ENCODE data around the gene AIP. TPM values are rescaled to one million over a fixed set of nuclear protein-coding genes. Genes with fewer than 3 reads are reported as not detected.

The AIP gene
- total RNA-seq: 10 to 100 TPM; 30.5 to 58.4 (median 42.2) TPM

DNA sequence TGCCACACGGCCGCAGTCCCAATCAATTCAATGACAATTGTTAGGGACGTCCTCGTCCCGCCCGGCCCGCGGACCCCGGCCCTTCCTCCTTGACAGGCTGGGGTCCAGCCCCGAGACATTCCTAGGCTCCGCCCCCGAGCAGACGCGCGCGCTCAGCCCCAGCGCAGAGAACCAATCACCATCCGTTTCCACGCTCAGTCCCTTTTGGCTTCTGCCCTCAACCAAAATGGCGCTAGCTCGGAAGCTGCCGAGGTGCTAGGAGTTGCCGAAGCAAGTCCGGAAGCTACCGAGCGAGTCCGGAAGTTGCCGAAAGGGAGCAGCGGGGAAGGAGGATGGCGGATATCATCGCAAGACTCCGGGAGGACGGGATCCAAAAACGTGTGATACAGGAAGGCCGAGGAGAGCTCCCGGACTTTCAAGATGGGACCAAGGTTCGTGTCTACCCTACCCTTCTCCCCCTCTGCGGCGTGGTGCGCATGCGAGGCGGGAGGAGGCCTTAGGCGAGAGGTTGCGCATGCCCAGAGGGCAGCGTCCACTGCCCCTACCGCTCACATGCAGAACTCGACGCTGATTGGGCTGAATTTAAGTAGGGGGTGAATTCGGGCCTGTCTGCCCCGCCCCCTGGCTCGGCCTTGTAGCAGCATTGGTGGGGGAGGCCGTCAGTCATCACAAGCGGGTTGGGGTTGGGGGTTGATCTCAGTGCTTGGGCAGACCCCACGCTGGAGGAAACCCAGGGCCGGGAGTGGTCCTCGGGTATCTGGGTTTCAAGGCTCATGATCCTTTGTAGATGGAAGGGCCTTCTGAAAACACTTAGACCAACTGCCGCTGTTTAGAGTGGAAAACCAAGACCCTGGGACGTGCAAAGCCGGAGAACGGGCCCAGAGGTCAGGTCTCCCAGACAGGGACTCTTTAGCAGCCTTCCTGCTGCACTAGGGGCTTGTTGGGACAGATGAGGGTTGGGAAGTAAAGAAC, at the start of gene AIP:
Gene AIP (plus strand): TSS at position 200 of the 972 bp plus-strand sequence. CDS start 133 bp downstream, at position 333.
- no peaks in the 10 kb centered on the region for H3K9me3 ChIP-seq
- peak within 1 kb of the TSS; percentile 56 for H3K4me3 ChIP-seq
- peak; percentile 98 for DNase-seq (ENCODE audit: low spot score in 2 of 2)
- H3K36me3 ChIP-seq: peaks cover 10% of the 10 kb centered on the region
- no peaks in the 10 kb centered on the region for H3K27me3 ChIP-seq
- H3K27ac ChIP-seq: peak within 1 kb of the TSS; percentile 83
- peaks cover 36% of the 10 kb centered on the region for H3K4me1 ChIP-seq
- TF ChIP-seq EP300 (IDR thresholded peaks at IDR 0.05): no peak
- peak in 2 of 3 donors; percentile 52 to 94 for TF ChIP-seq POLR2AphosphoS5 (IDR thresholded peaks at IDR 0.05)
- peak in 1 of 2 donors; percentile 21 for TF ChIP-seq POLR2A (IDR thresholded peaks at IDR 0.05)
- TF ChIP-seq, protein P1, sequence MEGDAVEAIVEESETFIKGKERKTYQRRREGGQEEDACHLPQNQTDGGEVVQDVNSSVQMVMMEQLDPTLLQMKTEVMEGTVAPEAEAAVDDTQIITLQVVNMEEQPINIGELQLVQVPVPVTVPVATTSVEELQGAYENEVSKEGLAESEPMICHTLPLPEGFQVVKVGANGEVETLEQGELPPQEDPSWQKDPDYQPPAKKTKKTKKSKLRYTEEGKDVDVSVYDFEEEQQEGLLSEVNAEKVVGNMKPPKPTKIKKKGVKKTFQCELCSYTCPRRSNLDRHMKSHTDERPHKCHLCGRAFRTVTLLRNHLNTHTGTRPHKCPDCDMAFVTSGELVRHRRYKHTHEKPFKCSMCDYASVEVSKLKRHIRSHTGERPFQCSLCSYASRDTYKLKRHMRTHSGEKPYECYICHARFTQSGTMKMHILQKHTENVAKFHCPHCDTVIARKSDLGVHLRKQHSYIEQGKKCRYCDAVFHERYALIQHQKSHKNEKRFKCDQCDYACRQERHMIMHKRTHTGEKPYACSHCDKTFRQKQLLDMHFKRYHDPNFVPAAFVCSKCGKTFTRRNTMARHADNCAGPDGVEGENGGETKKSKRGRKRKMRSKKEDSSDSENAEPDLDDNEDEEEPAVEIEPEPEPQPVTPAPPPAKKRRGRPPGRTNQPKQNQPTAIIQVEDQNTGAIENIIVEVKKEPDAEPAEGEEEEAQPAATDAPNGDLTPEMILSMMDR (IDR thresholded peaks at IDR 0.05): peak in 1 of 2 donors; percentile 10
- 12% methylated on average over 33 of the region's 60 CpGs for WGBS

DNA sequence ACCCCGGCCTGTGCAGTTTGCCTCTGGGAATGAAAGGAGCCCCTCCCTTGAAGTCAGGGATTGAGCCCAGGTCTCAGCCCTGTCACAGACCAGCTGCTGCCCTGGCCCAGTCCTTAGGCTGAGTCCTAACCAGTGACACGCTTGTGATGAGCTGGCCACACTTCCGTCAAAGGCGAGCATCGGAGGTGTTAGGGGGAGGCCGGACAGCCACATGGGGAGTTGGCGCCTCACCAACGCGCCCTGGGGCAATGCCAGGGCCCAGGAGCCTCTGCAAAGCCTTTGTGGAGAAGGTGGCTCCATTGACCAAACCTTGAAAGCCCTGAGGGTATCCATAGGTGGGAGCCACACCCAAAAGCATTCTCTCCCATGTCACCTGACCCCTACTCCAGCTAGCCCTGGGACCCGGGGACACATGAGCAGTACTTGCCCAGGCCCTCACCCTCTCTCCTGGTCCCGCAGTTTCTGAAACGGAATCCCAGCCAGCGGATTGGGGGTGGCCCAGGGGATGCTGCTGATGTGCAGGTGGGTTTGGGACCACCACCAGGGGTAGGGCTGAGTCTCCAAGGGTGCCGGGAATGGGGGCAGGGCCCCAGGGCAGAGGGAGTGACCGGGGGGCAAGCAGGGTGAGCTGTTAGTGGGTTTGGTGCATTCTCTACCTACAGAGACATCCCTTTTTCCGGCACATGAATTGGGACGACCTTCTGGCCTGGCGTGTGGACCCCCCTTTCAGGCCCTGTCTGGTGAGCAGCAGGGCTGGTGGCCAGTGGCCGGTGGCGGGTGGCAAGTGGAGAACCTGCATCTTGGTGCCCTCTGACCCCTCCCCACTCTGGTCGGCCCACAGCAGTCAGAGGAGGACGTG, 49.1 kb upstream of the AIP start:
- no peak for DNase-seq (ENCODE audit: low spot score in 2 of 2)
- Histone ChIP-seq H3K36me3 (peaks cover 67% of the 10 kb centered on the region), H3K27ac (no peak overlapping the region), H3K9me3 (no peaks in the 10 kb centered on the region), H3K4me3 (no peak overlapping the region), H3K4me1 (peaks cover 40% of the 10 kb centered on the region), H3K27me3 (no peaks in the 10 kb centered on the region)
- 74% methylated on average over 10 of the region's 22 CpGs for WGBS
- TF ChIP-seq, protein P1 (IDR thresholded peaks at IDR 0.05): no peak
- no peak for TF ChIP-seq POLR2A (IDR thresholded peaks at IDR 0.05)
- no peak for TF ChIP-seq EP300 (IDR thresholded peaks at IDR 0.05)
- no peak for TF ChIP-seq POLR2AphosphoS5 (IDR thresholded peaks at IDR 0.05)

DNA sequence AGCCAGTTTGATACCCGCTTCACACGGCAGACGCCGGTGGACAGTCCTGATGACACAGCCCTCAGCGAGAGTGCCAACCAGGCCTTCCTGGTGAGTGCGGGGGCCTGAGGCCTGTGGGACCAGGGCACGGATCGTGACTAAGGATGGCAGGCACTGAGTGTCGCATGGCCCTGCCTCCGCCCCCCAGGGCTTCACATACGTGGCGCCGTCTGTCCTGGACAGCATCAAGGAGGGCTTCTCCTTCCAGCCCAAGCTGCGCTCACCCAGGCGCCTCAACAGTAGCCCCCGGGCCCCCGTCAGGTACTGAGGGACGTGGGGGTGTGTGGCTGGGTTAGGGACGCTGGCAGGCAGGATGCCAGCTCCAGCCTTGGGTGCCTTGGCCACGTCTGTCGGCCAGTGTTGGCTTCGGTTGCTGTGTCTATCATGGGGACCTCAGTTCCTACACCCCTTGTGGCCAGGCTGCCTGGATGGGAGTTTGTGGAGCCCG, 48.4 kb upstream of the AIP start:
- H3K27ac ChIP-seq: no peak overlapping the region
- no peaks in the 10 kb centered on the region for H3K9me3 ChIP-seq
- peaks cover 71% of the 10 kb centered on the region for H3K36me3 ChIP-seq
- no peaks in the 10 kb centered on the region for H3K27me3 ChIP-seq
- DNase-seq (ENCODE audit: low spot score in 2 of 2): no peak
- WGBS: 100% methylated on average over 1 of the region's 23 CpGs
- TF ChIP-seq POLR2A (IDR thresholded peaks at IDR 0.05): no peak
- no peak for TF ChIP-seq POLR2AphosphoS5 (IDR thresholded peaks at IDR 0.05)
- TF ChIP-seq, protein P1 (IDR thresholded peaks at IDR 0.05): no peak
- TF ChIP-seq EP300 (IDR thresholded peaks at IDR 0.05): no peak
- H3K4me3 ChIP-seq: no peak overlapping the region
- H3K4me1 ChIP-seq: peaks cover 39% of the 10 kb centered on the region

DNA sequence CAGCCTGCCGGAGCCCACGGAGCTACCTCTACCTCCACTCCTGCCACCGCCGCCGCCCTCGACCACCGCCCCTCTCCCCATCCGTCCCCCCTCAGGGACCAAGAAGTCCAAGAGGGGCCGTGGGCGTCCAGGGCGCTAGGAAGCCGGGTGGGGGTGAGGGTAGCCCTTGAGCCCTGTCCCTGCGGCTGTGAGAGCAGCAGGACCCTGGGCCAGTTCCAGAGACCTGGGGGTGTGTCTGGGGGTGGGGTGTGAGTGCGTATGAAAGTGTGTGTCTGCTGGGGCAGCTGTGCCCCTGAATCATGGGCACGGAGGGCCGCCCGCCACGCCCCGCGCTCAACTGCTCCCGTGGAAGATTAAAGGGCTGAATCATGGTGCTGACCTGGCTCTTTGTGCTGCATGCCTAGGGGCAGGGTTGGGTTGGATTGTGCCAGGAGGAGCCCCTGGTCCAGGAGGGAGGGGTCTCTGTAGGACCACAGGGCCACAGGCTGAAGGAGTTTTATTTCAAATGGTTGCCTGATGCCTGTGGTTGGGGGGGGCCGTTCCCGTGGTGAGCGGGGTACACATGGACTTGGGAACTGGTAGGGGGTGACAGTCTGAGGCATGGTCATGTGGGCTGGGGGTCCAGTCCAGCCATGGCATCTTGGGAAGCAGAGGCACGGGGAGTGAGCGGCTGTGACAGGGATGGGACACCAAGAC, 47.6 kb upstream of the AIP start:
- TF ChIP-seq EP300 (IDR thresholded peaks at IDR 0.05) (no peak), POLR2AphosphoS5 (IDR thresholded peaks at IDR 0.05) (no peak)
- TF ChIP-seq, protein P1 (IDR thresholded peaks at IDR 0.05): no peak
- H3K9me3 ChIP-seq: no peaks in the 10 kb centered on the region
- no peak overlapping the region for H3K27ac ChIP-seq
- H3K36me3 ChIP-seq: peaks cover 75% of the 10 kb centered on the region
- 89% methylated on average over 11 of the region's 26 CpGs for WGBS
- peaks cover 39% of the 10 kb centered on the region for H3K4me1 ChIP-seq
- H3K27me3 ChIP-seq: no peaks in the 10 kb centered on the region
- no peak for DNase-seq (ENCODE audit: low spot score in 2 of 2)
- no peak overlapping the region for H3K4me3 ChIP-seq

All from suprapubic skin (tissue), 4 donors.